ENCODE data around the gene GNB4. TPM values are rescaled to one million over a fixed set of nuclear protein-coding genes. Genes with fewer than 3 reads are reported as not detected.

GNB4 gene
- total RNA-seq, 1 donor from 2014 or later = 85.7 TPM

DNA sequence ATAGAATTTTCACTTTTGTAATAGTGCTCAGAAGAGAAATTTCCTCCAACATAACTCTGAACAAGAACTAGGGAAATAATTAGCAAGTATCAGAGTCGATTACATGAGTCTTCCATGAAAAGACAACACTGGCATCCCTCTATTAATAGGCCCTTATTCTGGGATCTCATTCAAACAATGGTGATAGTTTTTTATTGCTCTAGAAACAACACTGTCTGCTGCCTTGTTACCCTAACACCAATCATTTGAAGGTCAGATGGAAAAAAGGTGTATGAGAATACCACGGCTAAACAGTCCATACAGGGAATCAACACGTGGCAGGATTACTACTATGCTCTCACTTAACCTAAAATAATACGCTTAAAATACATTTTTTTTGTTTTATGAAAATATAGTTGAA lies 35.9 kb downstream of the GNB4 start:
- H4K20me1 ChIP-seq (ENCODE audit: insufficient read depth, low read length) = no peaks in the 10 kb centered on the region
- no peak overlapping the region for H3K27ac Mint-ChIP-seq (ENCODE audit: unreplicated experiment)
- DNase-seq (ENCODE audit: low read depth) (no peak), FAIRE-seq (no peak)
- no peak overlapping the region for H3K4me3 Mint-ChIP-seq (ENCODE audit: unreplicated experiment)
- no peak overlapping the region for H2AFZ ChIP-seq (ENCODE audit: low read depth, low read length)
- H3K27ac ChIP-seq (ENCODE audit: low read depth, low read length) = no peak overlapping the region
- no peaks in the 10 kb centered on the region for H3K9me3 ChIP-seq (ENCODE audit: insufficient read depth, low read depth, low read length)
- no peaks in the 10 kb centered on the region for H3K27me3 ChIP-seq (ENCODE audit: insufficient read depth, low read length)
- peaks cover 37% of the 10 kb centered on the region for H3K36me3 ChIP-seq (ENCODE audit: insufficient read depth, low read length)
- no peak for TF ChIP-seq EZH2 (IDR thresholded peaks at IDR 0.05; ENCODE audit: insufficient read depth, low read length)
- TF ChIP-seq CTCF (IDR thresholded peaks at IDR 0.05; ENCODE audit: insufficient read depth, low read depth, low read length) = no peak
- H3K4me3 ChIP-seq (ENCODE audit: insufficient read depth, low read depth, low read length) = no peak overlapping the region
- no peaks in the 10 kb centered on the region for H3K9me3 Mint-ChIP-seq (ENCODE audit: unreplicated experiment)
- H3K79me2 ChIP-seq (ENCODE audit: insufficient read depth, low read length) = no peaks in the 10 kb centered on the region
- H3K36me3 Mint-ChIP-seq (ENCODE audit: low read depth, unreplicated experiment) = peaks cover 9% of the 10 kb centered on the region
- H3K9ac ChIP-seq (ENCODE audit: low read length) = no peak overlapping the region
- no peak overlapping the region for H3K4me2 ChIP-seq (ENCODE audit: low read length)
- peaks cover 3% of the 10 kb centered on the region for H3K4me1 Mint-ChIP-seq (ENCODE audit: low read depth, unreplicated experiment)
- no peaks in the 10 kb centered on the region for H3K4me1 ChIP-seq (ENCODE audit: insufficient read depth, low read length)
- H3K27me3 Mint-ChIP-seq (ENCODE audit: low read depth, unreplicated experiment) = no peaks in the 10 kb centered on the region

- Mint-ChIP-seq H3K27me3 (ENCODE audit: low read depth, unreplicated experiment) (no peaks in the 10 kb centered on the region), H3K36me3 (ENCODE audit: low read depth, unreplicated experiment) (peaks cover 9% of the 10 kb centered on the region), H3K4me1 (ENCODE audit: low read depth, unreplicated experiment) (peaks cover 7% of the 10 kb centered on the region), H3K9me3 (ENCODE audit: unreplicated experiment) (no peaks in the 10 kb centered on the region), H3K4me3 (ENCODE audit: unreplicated experiment) (no peak overlapping the region), H3K27ac (ENCODE audit: unreplicated experiment) (no peak overlapping the region)
- TF ChIP-seq CTCF (IDR thresholded peaks at IDR 0.05; ENCODE audit: insufficient read depth, low read depth, low read length) (no peak), EZH2 (IDR thresholded peaks at IDR 0.05; ENCODE audit: insufficient read depth, low read length) (no peak)
- no peak for FAIRE-seq
- Histone ChIP-seq H3K4me3 (ENCODE audit: insufficient read depth, low read depth, low read length) (no peak overlapping the region), H3K4me2 (ENCODE audit: low read length) (no peak overlapping the region), H3K9ac (ENCODE audit: low read length) (no peak overlapping the region), H3K9me3 (ENCODE audit: insufficient read depth, low read depth, low read length) (no peaks in the 10 kb centered on the region), H2AFZ (ENCODE audit: low read depth, low read length) (no peak overlapping the region), H3K27me3 (ENCODE audit: insufficient read depth, low read length) (no peaks in the 10 kb centered on the region), H3K79me2 (ENCODE audit: insufficient read depth, low read length) (no peaks in the 10 kb centered on the region), H3K27ac (ENCODE audit: low read depth, low read length) (no peak overlapping the region), H4K20me1 (ENCODE audit: insufficient read depth, low read length) (no peaks in the 10 kb centered on the region), H3K36me3 (ENCODE audit: insufficient read depth, low read length) (peaks cover 37% of the 10 kb centered on the region), H3K4me1 (ENCODE audit: insufficient read depth, low read length) (no peaks in the 10 kb centered on the region)
- DNase-seq (ENCODE audit: low read depth) = no peak
These were observed 36.5 kb downstream of the GNB4 start for GRCh38 chr3:179414804-179415203.

DNA sequence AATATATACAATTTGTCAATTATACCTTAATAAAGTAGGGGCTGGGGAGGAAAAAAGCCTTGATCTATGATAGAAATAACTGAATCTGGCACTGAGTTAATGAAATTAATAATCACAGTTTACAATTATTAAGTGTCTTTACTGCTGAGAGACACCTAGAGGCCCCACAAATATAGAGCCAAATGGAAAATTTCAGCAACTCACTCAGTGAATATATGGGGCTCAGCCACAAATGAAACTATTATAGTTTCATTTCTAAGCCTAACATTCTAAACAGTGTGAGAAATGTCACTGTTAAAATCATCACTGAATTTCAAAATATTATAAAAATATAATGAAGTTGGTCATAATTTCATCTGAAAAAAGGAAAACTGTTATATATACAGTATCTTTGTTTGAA lies 40.3 kb downstream of the GNB4 start:
- no peaks in the 10 kb centered on the region for H4K20me1 ChIP-seq (ENCODE audit: insufficient read depth, low read length)
- peaks cover under 1% of the 10 kb centered on the region for H3K36me3 Mint-ChIP-seq (ENCODE audit: low read depth, unreplicated experiment)
- no peaks in the 10 kb centered on the region for H3K9me3 Mint-ChIP-seq (ENCODE audit: unreplicated experiment)
- no peaks in the 10 kb centered on the region for H3K9me3 ChIP-seq (ENCODE audit: insufficient read depth, low read depth, low read length)
- no peak overlapping the region for H3K27ac Mint-ChIP-seq (ENCODE audit: unreplicated experiment)
- H3K4me1 ChIP-seq (ENCODE audit: insufficient read depth, low read length) = no peaks in the 10 kb centered on the region
- no peaks in the 10 kb centered on the region for H3K27me3 ChIP-seq (ENCODE audit: insufficient read depth, low read length)
- no peak overlapping the region for H3K4me3 ChIP-seq (ENCODE audit: insufficient read depth, low read depth, low read length)
- no peak overlapping the region for H3K9ac ChIP-seq (ENCODE audit: low read length)
- peaks cover 7% of the 10 kb centered on the region for H3K4me1 Mint-ChIP-seq (ENCODE audit: low read depth, unreplicated experiment)
- DNase-seq (ENCODE audit: low read depth) (no peak), FAIRE-seq (no peak)
- H3K4me3 Mint-ChIP-seq (ENCODE audit: unreplicated experiment) = no peak overlapping the region
- H3K27me3 Mint-ChIP-seq (ENCODE audit: low read depth, unreplicated experiment) = no peaks in the 10 kb centered on the region
- no peak for TF ChIP-seq CTCF (IDR thresholded peaks at IDR 0.05; ENCODE audit: insufficient read depth, low read depth, low read length)
- TF ChIP-seq EZH2 (IDR thresholded peaks at IDR 0.05; ENCODE audit: insufficient read depth, low read length) = no peak
- H3K27ac ChIP-seq (ENCODE audit: low read depth, low read length) = no peak overlapping the region
- H3K36me3 ChIP-seq (ENCODE audit: insufficient read depth, low read length) = peaks cover 27% of the 10 kb centered on the region
- H3K4me2 ChIP-seq (ENCODE audit: low read length) = no peak overlapping the region
- no peak overlapping the region for H2AFZ ChIP-seq (ENCODE audit: low read depth, low read length)
- H3K79me2 ChIP-seq (ENCODE audit: insufficient read depth, low read length) = no peaks in the 10 kb centered on the region

Data from astrocyte (in vitro differentiated cells and primary cell).